HepG2 (cell line): ENCODE results near the gene FAM181A. TPM values are rescaled to one million over a fixed set of nuclear protein-coding genes. Genes with fewer than 3 reads are reported as not detected.

ENCODE experiments used
- ADNP ChIP-seq: sonication (generic); formaldehyde crosslinking; IDR thresholded peaks from 2 replicates; pipeline ENCODE4 v1.4.0; 2020; ENCODE audit warnings: missing genetic modification reagents
- ATF3 ChIP-seq: sonication (generic); formaldehyde crosslinking; IDR thresholded peaks from 2 replicates; pipeline ENCODE4 v1.4.0; 2020; ENCODE audit warnings: missing genetic modification reagents
- ATF7-NPFF ChIP-seq: sonication (generic); formaldehyde crosslinking; IDR thresholded peaks from 2 replicates; pipeline ENCODE4 v1.8.1; 2023; ENCODE audit warnings: mild to moderate bottlenecking, low read depth, missing genetic modification reagents, moderate library complexity
- CC2D1A ChIP-seq: sonication (generic); formaldehyde crosslinking; IDR thresholded peaks from 2 replicates; pipeline ENCODE4 v1.8.1; 2023; ENCODE audit warnings: mild to moderate bottlenecking, missing genetic modification reagents
- CHD2 ChIP-seq: IDR thresholded peaks from 2 replicates; pipeline ENCODE4 v1.6.1; 2011; ENCODE audit warnings: low read depth, low read length, improper control_type of control experiment
- EED ChIP-seq: sonication (generic); formaldehyde crosslinking; IDR thresholded peaks from 2 replicates; pipeline ENCODE4 v1.5.0; 2020; ENCODE audit warnings: mild to moderate bottlenecking, missing genetic modification reagents
- FOXA3 ChIP-seq: IDR thresholded peaks from 2 replicates; pipeline ENCODE4 v1.6.1; 2016; ENCODE audit warnings: missing genetic modification reagents, missing compliant biosample characterization
- HOMEZ ChIP-seq: IDR thresholded peaks from 2 replicates; pipeline ENCODE4 v1.6.1; 2016; ENCODE audit warnings: low read depth
- MAF1 ChIP-seq: sonication (generic); formaldehyde crosslinking; IDR thresholded peaks from 2 replicates; pipeline ENCODE4 v1.5.0; 2020; ENCODE audit warnings: missing genetic modification reagents, borderline replicate concordance
- NR2F2 ChIP-seq: IDR thresholded peaks from 2 replicates; pipeline ENCODE4 v1.6.1; 2012; ENCODE audit warnings: low read depth, inconsistent platforms, borderline replicate concordance
- PAF1 ChIP-seq: IDR thresholded peaks from 2 replicates; pipeline ENCODE4 v1.6.1; 2016; ENCODE audit warnings: missing genetic modification reagents, missing compliant biosample characterization
- RBM39 ChIP-seq: fragments of 200-400 bp; formaldehyde crosslinking; IDR thresholded peaks from one replicate; pipeline ENCODE4 v1.6.1; 2018; ENCODE audit warnings: antibody characterized with exemption, mild to moderate bottlenecking, low read depth, low read length; ENCODE audit not compliant: poor library complexity, severe bottlenecking
- RORA ChIP-seq: sonication (generic); formaldehyde crosslinking; IDR thresholded peaks from 2 replicates; pipeline ENCODE4 v1.5.0; 2020; ENCODE audit warnings: mild to moderate bottlenecking, missing genetic modification reagents, moderate library complexity
- SIN3B ChIP-seq: fragments of 150-350 bp; IDR thresholded peaks from 2 replicates; pipeline ENCODE4 v1.6.1; 2014; ENCODE audit warnings: low read length
- SP2 ChIP-seq: sonication (generic); formaldehyde crosslinking; IDR thresholded peaks from 2 replicates; pipeline ENCODE4 v1.5.1; 2020; ENCODE audit warnings: mild to moderate bottlenecking, missing genetic modification reagents
- SRF ChIP-seq: IDR thresholded peaks from 2 replicates; pipeline ENCODE4 v1.6.1; 2011; ENCODE audit warnings: mild to moderate bottlenecking, low read depth, low read length, moderate library complexity
- TBP ChIP-seq: sonication (generic); formaldehyde crosslinking; IDR thresholded peaks from 2 replicates; pipeline ENCODE4 v1.5.0; 2020; ENCODE audit warnings: missing genetic modification reagents
- THAP9 ChIP-seq: sonication (generic); formaldehyde crosslinking; IDR thresholded peaks from 2 replicates; pipeline ENCODE4; 2020; ENCODE audit warnings: missing genetic modification reagents, mild to moderate bottlenecking, borderline replicate concordance
- THYN1 ChIP-seq: sonication (generic); formaldehyde crosslinking; IDR thresholded peaks from 2 replicates; pipeline ENCODE4 v1.8.1; 2023; ENCODE audit warnings: low read depth, mild to moderate bottlenecking, moderate library complexity, missing genetic modification reagents, borderline replicate concordance
- ZBTB1 ChIP-seq: sonication (generic); formaldehyde crosslinking; IDR thresholded peaks from 2 replicates; pipeline ENCODE4 v1.4.0; 2020; ENCODE audit warnings: missing genetic modification reagents, borderline replicate concordance
- ZFP36 ChIP-seq: fragments of 150-350 bp; IDR thresholded peaks from 2 replicates; pipeline ENCODE4 v1.6.1; 2018; ENCODE audit warnings: borderline replicate concordance, low read length, low read depth; ENCODE audit not compliant: partially characterized antibody
- ZMAT3 ChIP-seq: sonication (generic); formaldehyde crosslinking; conservative IDR thresholded peaks from 2 replicates; pipeline ENCODE4 v1.7.0; 2021; ENCODE audit warnings: missing genetic modification reagents
- ZNF510 ChIP-seq: sonication (generic); formaldehyde crosslinking; IDR thresholded peaks from 2 replicates; pipeline ENCODE4 v1.4.0; 2020; ENCODE audit warnings: low read depth, mild to moderate bottlenecking, missing genetic modification reagents
- ZNF549 ChIP-seq: sonication (generic); formaldehyde crosslinking; IDR thresholded peaks from 2 replicates; pipeline ENCODE4 v1.5.0; 2020; ENCODE audit warnings: missing genetic modification reagents
- ZNF580 ChIP-seq: IDR thresholded peaks from 2 replicates; pipeline ENCODE4 v1.6.1; 2016; ENCODE audit warnings: low read depth, borderline replicate concordance
- ZNF772 ChIP-seq: sonication (generic); formaldehyde crosslinking; IDR thresholded peaks from 2 replicates; pipeline ENCODE4 v1.5.0; 2020; ENCODE audit warnings: mild to moderate bottlenecking, missing genetic modification reagents
- ZNF790 ChIP-seq: sonication (generic); formaldehyde crosslinking; IDR thresholded peaks from 2 replicates; pipeline ENCODE4 v1.8.0; 2022; ENCODE audit warnings: missing genetic modification reagents, mild to moderate bottlenecking, borderline replicate concordance
- polyA plus RNA-seq, 8 experiments: library from polyadenylated mRNA; depleted of rRNA in 3 of 8; stranded (reverse) in 7 of 8; unstranded in 1 of 8; fragments of >200 nt; fragmentation: Illumina TruSeq in 4 of 8; extraction: Trizol in 4 of 8; gene quantifications; 2 replicates each; pipeline versions ENCODE4 v1.2.1 to v1.2.3, GENCODE V29; 2011 to 2016; ENCODE audit warnings: low read depth in 4 of 8, missing spikeins in 1 of 8, mixed read lengths in 1 of 8; ENCODE audit not compliant: insufficient read depth in 1 of 8
- total RNA-seq, 5 experiments: library from RNA; depleted of rRNA; stranded (reverse); fragments of >200 nt; fragmentation: Illumina TruSeq; extraction: Trizol; gene quantifications; 2 replicates each; pipeline ENCODE4 v1.2.3, GENCODE V29; 2016; ENCODE audit warnings: low read depth in 1 of 5

The FAM181A gene
- total and polyA plus RNA-seq, 2 of the 13 experiments (the other 11 are each of a cell fraction or from before 2014, with no cell fraction given) = 1.1 to 1.5 TPM

GRCh38 chr14:93954900-93955849 is 28.0 kb downstream of the FAM181A start (continued):
- TF ChIP-seq THAP9 = no peak
- no peak for TF ChIP-seq ZNF510 (CRISPR knock-in tag)
- TF ChIP-seq ZNF790 (CRISPR knock-in tag) = no peak
- no peak for TF ChIP-seq ZBTB1 (CRISPR knock-in tag)
- TF ChIP-seq CHD2 = no peak
- no peak for TF ChIP-seq SIN3B
- TF ChIP-seq EED (CRISPR knock-in tag) = peak; percentile 81; the same call in 1 of the 2 replicates
- no peak for TF ChIP-seq ZMAT3 (CRISPR knock-in tag)
- TF ChIP-seq ZNF549 = no peak
- TF ChIP-seq FOXA3 (CRISPR knock-in tag) = no peak
- 0 out of 2 replicates have a peak, but pooled peaks have one; percentile 27 for TF ChIP-seq ZNF772 (CRISPR knock-in tag)
- TF ChIP-seq PAF1 = no peak
- no peak for TF ChIP-seq CC2D1A (CRISPR knock-in tag)
- TF ChIP-seq TBP (CRISPR knock-in tag) = no peak
- TF ChIP-seq RBM39 = no peak
- TF ChIP-seq HOMEZ (CRISPR knock-in tag) = no peak
- TF ChIP-seq ZFP36 = no peak
- TF ChIP-seq SRF = no peak
- TF ChIP-seq ATF3 (CRISPR knock-in tag) = no peak
- TF ChIP-seq MAF1 (CRISPR knock-in tag) = no peak
- TF ChIP-seq THYN1 (CRISPR knock-in tag) = no peak
- TF ChIP-seq NR2F2 = no peak
- no peak for TF ChIP-seq ZNF580 (CRISPR knock-in tag)
- TF ChIP-seq RORA (CRISPR knock-in tag) = no peak
- peak; percentile 58; the same call in 1 of the 2 replicates for TF ChIP-seq ADNP (CRISPR knock-in tag)
- TF ChIP-seq ATF7-NPFF (CRISPR knock-in tag) = no peak
- no peak for TF ChIP-seq SP2 (CRISPR knock-in tag)
